Measurements from ENCODE around the gene MAPK8.
"Not testable (repeated sequence)": the region's sequence is repeated elsewhere in the genome, so short reads cannot be mapped to it uniquely, and the experiment has no call there.

Gene MAPK8

GRCh38 chr10:48421862-48422261 is 115.4 kb downstream of the MAPK8 start:
- DNase-seq = not testable (repeated sequence)

GRCh38 chr10:48423884-48424283 is 117.4 kb downstream of the MAPK8 start:
- no peak for DNase-seq

GRCh38 chr10:48428896-48429295 is 122.4 kb downstream of the MAPK8 start:
- no peak for DNase-seq

- no peak for DNase-seq
These were observed 122.8 kb downstream of the MAPK8 start for GRCh38 chr10:48429309-48429708.

- DNase-seq = no peak
These were observed 124.0 kb downstream of the MAPK8 start for GRCh38 chr10:48430402-48430993.

GRCh38 chr10:48431871-48432270 is 125.4 kb downstream of the MAPK8 start:
- no peak for DNase-seq

- no peak for DNase-seq
These were observed 131.1 kb downstream of the MAPK8 start for GRCh38 chr10:48437546-48437945.

GRCh38 chr10:48439031-48439430 is 132.6 kb downstream of the MAPK8 start:
- DNase-seq = no peak

- DNase-seq = no peak
These were observed 133.1 kb downstream of the MAPK8 start for GRCh38 chr10:48439581-48440041.

- no peak for DNase-seq
These were observed 134.3 kb downstream of the MAPK8 start for GRCh38 chr10:48440771-48441170.

GRCh38 chr10:48442090-48442808 is 135.8 kb downstream of the MAPK8 start:
- DNase-seq = no peak

GRCh38 chr10:48442809-48443177 is 136.3 kb downstream of the MAPK8 start:
- DNase-seq = no peak

GRCh38 chr10:48444266-48444665 is 137.8 kb downstream of the MAPK8 start:
- DNase-seq = peak; percentile 17

- no peak for DNase-seq
These were observed 138.7 kb downstream of the MAPK8 start for GRCh38 chr10:48444861-48445841.

- no peak for DNase-seq
These were observed 139.5 kb downstream of the MAPK8 start for GRCh38 chr10:48445932-48446331.

- DNase-seq = peak; percentile 42
These were observed 140.3 kb downstream of the MAPK8 start for GRCh38 chr10:48446785-48447184.

- no peak for DNase-seq
These were observed 141.1 kb downstream of the MAPK8 start for GRCh38 chr10:48447356-48448215.

- no peak for DNase-seq
These were observed 142.3 kb downstream of the MAPK8 start for GRCh38 chr10:48448796-48449195.

- no peak for DNase-seq
These were observed 143.2 kb downstream of the MAPK8 start for GRCh38 chr10:48449501-48450232.

GRCh38 chr10:48450233-48450740 is 143.8 kb downstream of the MAPK8 start:
- no peak for DNase-seq

- no peak for DNase-seq
These were observed 144.4 kb downstream of the MAPK8 start for GRCh38 chr10:48450741-48451466.

Measured in suppressor macrophage treated with lipopolysaccharide for 4 hours (primary cell).